Caco-2 (cell line): ENCODE results near the gene ELK4. TPM values are rescaled to one million over a fixed set of nuclear protein-coding genes. Genes with fewer than 3 reads are reported as not detected.

Source experiments
- BruUV-seq: library from RNA; stranded (reverse); fragments of 400-500 nt; replicated peaks from 2 replicates; lab custom pipeline; 2021; lab: Mats Ljungman, UMichigan
- CTCF ChIA-PET: fragments of 300-600 bp; sonication (Branson Sonifier 250); formaldehyde crosslinking; loops from one replicate; lab custom pipeline; 2022; ENCODE audit warnings: antibody characterized with exemption; lab: Charles Lee
- POLR2A ChIA-PET: fragments of 300-600 bp; sonication (Branson Sonifier 250); formaldehyde crosslinking; loops from one replicate; lab custom pipeline; 2022; ENCODE audit warnings: antibody characterized with exemption; lab: Charles Lee
- DNase-seq, 2 experiments: peaks; one replicate each; pipeline versions ENCODE4 v3.0.0 to v3.0.0-alpha.2; 2020 to 2022
- H3K27me3 ChIP-seq: replicated peaks from 2 replicates; pipeline ENCODE4 v1.6.0; 2011; ENCODE audit warnings: low read length; ENCODE audit not compliant: control insufficient read depth, insufficient read depth
- H3K36me3 ChIP-seq: 2 replicates; pipeline ENCODE4 v1.5.1; 2011; ENCODE audit warnings: low read length; ENCODE audit not compliant: control insufficient read depth, insufficient read depth
- H3K4me1 ChIP-seq: fragments of 250-450 bp; sonication (Bioruptor Pico); 2 replicates; pipeline ENCODE4 v1.5.1; 2020; ENCODE audit warnings: mild to moderate bottlenecking
- H3K4me3 ChIP-seq: 2 replicates; pipeline ENCODE4 v1.5.1; 2011; ENCODE audit warnings: low read depth, mild to moderate bottlenecking, control low read depth, low read length
- H3K9me3 ChIP-seq: fragments of 250-450 bp; sonication (Bioruptor Pico); 2 replicates; pipeline ENCODE4 v1.5.1; 2020; ENCODE audit warnings: mild to moderate bottlenecking, moderate library complexity
- H3K27ac Mint-ChIP-seq: one replicate; pipeline ENCODE4 v1.8.0; 2022; ENCODE audit warnings: mixed read lengths; ENCODE audit not compliant: unreplicated experiment
- H3K27me3 Mint-ChIP-seq: one replicate; pipeline ENCODE4 v1.8.0; 2022; ENCODE audit warnings: mixed read lengths; ENCODE audit not compliant: insufficient read depth, unreplicated experiment
- H3K36me3 Mint-ChIP-seq: one replicate; pipeline ENCODE4 v1.8.0; 2022; ENCODE audit warnings: mild to moderate bottlenecking, mixed read lengths; ENCODE audit not compliant: insufficient read depth, unreplicated experiment
- H3K4me1 Mint-ChIP-seq: one replicate; pipeline ENCODE4 v1.8.0; 2022; ENCODE audit warnings: low read depth, mixed read lengths; ENCODE audit not compliant: unreplicated experiment
- H3K4me3 Mint-ChIP-seq: one replicate; pipeline ENCODE4 v1.8.0; 2022; ENCODE audit warnings: mild to moderate bottlenecking, moderate library complexity, mixed read lengths; ENCODE audit not compliant: unreplicated experiment
- H3K9me3 Mint-ChIP-seq: one replicate; pipeline ENCODE4 v1.8.0; 2022; ENCODE audit warnings: mixed read lengths; ENCODE audit not compliant: unreplicated experiment
- intact Hi-C: fragments of 100-400 bp; cut with micrococcal nuclease; formaldehyde crosslinking; loops from one replicate; pipeline ENCODE4 v1.10.0; 2022; ENCODE audit not compliant: unreplicated experiment
- total RNA-seq: library from RNA; stranded (reverse); gene quantifications from 2 replicates; pipeline ENCODE4 v1.2.3, GENCODE V29; 2022
- TF ChIP-seq, protein P1 (sequence below), 2 experiments: fragments of 200-600 bp in 1 of 2; IDR thresholded peaks; 1 replicate in 1 of 2; 2 replicates in 1 of 2; pipeline versions ENCODE4 v1.5.1 to v1.8.0; 2011 to 2022; ENCODE audit warnings: antibody characterized with exemption in 1 of 2, control low read depth in 1 of 2, inconsistent platforms in 1 of 2, low read depth in 1 of 2, low read length in 1 of 2, mild to moderate bottlenecking in 1 of 2, moderate library complexity in 1 of 2; ENCODE audit not compliant: insufficient read depth in 1 of 2, severe bottlenecking in 1 of 2, unreplicated experiment in 1 of 2

ELK4 gene
- total RNA-seq, 1 experiment from 2014 or later, result 14.4 TPM

DNA sequence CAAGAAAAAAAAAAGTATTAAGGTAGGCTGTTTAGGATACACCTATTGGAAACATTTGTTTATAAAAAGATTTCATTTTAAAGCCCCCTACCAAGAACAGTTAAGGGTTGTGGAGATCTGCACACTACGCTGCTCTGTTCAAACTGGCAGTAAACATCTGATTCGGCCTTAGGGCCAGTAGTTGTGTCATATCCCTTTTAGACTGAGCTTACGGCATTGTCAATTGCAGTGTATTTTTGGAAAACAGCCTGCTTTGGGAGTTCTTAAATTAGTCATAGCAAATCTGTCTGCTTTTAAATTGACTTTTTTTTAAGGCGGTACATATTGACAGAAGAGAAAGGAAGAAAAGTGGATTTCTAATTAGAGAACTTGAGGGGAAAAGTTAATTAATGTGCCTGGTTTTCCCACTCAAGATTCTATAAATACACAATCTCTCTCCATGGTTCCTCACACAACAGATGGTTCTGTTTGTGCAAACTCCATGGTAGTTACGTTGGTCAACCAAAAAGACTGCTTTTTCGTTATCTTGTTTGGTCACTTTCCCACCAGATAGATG, 1.7 kb upstream of the ELK4 start:
- peaks cover 8% of the 10 kb centered on the region; the same call in 1 of the 2 replicates for H3K4me1 ChIP-seq
- ChIA-PET POLR2A (no interaction called here), CTCF (interaction anchor here (1.7 to 3.0 kb wide), 3 partner anchors 25 to 45 kb away, joined by 7 to 44 read pairs (median 20); no protein-coding TSS in a partner anchor)
- H3K9me3 ChIP-seq, result no peaks in the 10 kb centered on the region
- BruUV-seq, result no TSS peak
- no peaks in the 10 kb centered on the region for H3K36me3 ChIP-seq
- Mint-ChIP-seq H3K4me3 (peak overlapping the region; percentile 86), H3K27me3 (no peaks in the 10 kb centered on the region), H3K36me3 (peaks cover 6% of the 10 kb centered on the region), H3K27ac (no peak overlapping the region), H3K9me3 (no peaks in the 10 kb centered on the region), H3K4me1 (peaks cover 6% of the 10 kb centered on the region)
- TF ChIP-seq, protein P1, sequence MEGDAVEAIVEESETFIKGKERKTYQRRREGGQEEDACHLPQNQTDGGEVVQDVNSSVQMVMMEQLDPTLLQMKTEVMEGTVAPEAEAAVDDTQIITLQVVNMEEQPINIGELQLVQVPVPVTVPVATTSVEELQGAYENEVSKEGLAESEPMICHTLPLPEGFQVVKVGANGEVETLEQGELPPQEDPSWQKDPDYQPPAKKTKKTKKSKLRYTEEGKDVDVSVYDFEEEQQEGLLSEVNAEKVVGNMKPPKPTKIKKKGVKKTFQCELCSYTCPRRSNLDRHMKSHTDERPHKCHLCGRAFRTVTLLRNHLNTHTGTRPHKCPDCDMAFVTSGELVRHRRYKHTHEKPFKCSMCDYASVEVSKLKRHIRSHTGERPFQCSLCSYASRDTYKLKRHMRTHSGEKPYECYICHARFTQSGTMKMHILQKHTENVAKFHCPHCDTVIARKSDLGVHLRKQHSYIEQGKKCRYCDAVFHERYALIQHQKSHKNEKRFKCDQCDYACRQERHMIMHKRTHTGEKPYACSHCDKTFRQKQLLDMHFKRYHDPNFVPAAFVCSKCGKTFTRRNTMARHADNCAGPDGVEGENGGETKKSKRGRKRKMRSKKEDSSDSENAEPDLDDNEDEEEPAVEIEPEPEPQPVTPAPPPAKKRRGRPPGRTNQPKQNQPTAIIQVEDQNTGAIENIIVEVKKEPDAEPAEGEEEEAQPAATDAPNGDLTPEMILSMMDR (IDR thresholded peaks at IDR 0.05; ENCODE audit: insufficient read depth in 1 of 2, low read depth in 1 of 2, low read length in 1 of 2, severe bottlenecking in 1 of 2, unreplicated experiment in 1 of 2), result no peak
- no peak overlapping the region for H3K4me3 ChIP-seq
- intact Hi-C loops, result loop anchor here (2.0 kb wide), 1 partner anchor 23 kb away; no protein-coding TSS in a partner anchor
- no peaks in the 10 kb centered on the region for H3K27me3 ChIP-seq
- no peak for DNase-seq

DNA sequence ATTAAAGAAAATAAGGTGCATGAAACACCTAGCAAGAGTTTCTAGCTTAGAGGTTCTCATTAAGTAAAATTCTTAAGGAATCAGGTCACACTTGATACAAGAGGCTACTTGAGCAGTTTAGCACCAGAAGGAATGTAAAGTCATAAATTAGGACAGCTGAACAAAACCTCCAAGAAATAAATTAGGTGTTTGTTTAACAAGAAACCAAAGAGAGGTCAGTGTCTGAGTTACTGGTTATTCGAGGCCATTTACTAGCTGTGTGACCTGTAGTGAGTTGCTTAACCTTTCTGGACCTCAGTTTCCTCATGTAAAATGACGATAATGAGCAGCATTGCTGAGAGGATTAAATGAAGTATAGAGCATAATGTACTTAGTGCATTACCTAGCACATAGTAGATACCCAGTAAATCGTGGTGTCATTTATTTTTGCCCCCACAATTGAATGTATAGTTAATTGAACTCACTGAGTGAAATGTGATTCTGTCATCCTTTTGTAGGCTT, 908 bp upstream of the ELK4 start:
- Mint-ChIP-seq H3K36me3 (peaks cover 6% of the 10 kb centered on the region), H3K27ac (peak overlapping the region; percentile 84), H3K4me1 (peaks cover 6% of the 10 kb centered on the region), H3K27me3 (no peaks in the 10 kb centered on the region), H3K4me3 (peak overlapping the region; percentile 86), H3K9me3 (no peaks in the 10 kb centered on the region)
- peaks cover 8% of the 10 kb centered on the region; the same call in 1 of the 2 replicates for H3K4me1 ChIP-seq
- no peaks in the 10 kb centered on the region for H3K9me3 ChIP-seq
- POLR2A ChIA-PET, result interaction anchor here (0.6 to 1.3 kb wide), 5 partner anchors 13 to 117 kb away, joined by 3 to 11 read pairs (median 3); no protein-coding TSS in a partner anchor
- no peak for DNase-seq
- TF ChIP-seq, protein P1 (IDR thresholded peaks at IDR 0.05; ENCODE audit: insufficient read depth in 1 of 2, low read depth in 1 of 2, low read length in 1 of 2, severe bottlenecking in 1 of 2, unreplicated experiment in 1 of 2), result no peak
- no peaks in the 10 kb centered on the region for H3K27me3 ChIP-seq
- BruUV-seq, result no TSS peak
- no peaks in the 10 kb centered on the region for H3K36me3 ChIP-seq
- CTCF ChIA-PET, result interaction anchor here (0.7 to 3.0 kb wide), 10 partner anchors 22 to 107 kb away, joined by 3 to 44 read pairs (median 6); partner anchors contain the start of gene SLC45A3
- intact Hi-C loops, result loop anchor here (1.0 to 2.0 kb wide), 3 partner anchors 24 to 103 kb away; no protein-coding TSS in a partner anchor
- H3K4me3 ChIP-seq, result peak overlapping the region; percentile 82

DNA sequence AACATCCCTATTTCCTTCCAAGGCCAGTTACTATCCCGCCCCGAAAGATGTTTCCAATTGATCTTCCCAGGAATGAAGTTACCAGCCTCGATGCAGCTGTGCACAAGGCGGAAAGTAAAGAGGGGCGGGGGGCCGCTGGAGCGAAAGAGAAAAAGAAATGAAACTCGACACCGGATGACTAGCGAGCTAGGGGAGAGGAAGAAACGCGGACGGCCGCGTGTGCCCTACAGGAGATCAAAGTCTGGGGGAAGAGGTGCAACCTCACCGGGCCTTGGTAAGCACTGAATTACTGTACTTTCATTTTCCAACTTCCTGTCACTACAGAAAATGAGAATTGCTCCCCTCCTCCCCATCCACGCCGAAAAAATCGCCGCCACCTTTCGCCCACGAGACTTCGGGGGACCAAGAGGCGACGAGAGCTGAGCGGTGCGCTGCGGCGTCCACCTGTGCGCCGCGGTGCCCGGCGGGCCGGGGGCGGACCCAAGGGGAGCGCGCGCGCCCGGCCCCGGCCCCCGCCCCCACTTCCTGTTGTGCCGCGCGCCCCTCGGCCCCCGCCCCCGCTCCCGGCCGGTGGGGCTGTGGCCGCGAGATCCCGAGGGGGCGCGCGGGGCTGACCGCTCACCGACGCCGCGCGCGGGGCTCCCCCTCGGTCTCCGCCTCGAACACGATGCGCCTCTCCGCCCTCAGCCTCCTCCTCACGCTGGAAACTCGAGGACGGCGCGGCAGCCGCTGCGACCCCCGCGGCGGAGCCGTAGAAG, 622 bp downstream of the ELK4 start:
- H3K36me3 Mint-ChIP-seq, result peaks cover 13% of the 10 kb centered on the region
- peak overlapping the region; percentile 82 for H3K4me3 ChIP-seq
- TSS peak; percentile 39 for BruUV-seq
- H3K27me3 Mint-ChIP-seq, result no peaks in the 10 kb centered on the region
- no peaks in the 10 kb centered on the region for H3K36me3 ChIP-seq
- no peaks in the 10 kb centered on the region for H3K9me3 Mint-ChIP-seq
- peaks cover 8% of the 10 kb centered on the region; the same call in 1 of the 2 replicates for H3K4me1 ChIP-seq
- H3K9me3 ChIP-seq, result no peaks in the 10 kb centered on the region
- H3K27ac Mint-ChIP-seq, result peak overlapping the region; percentile 87
- POLR2A ChIA-PET, result interaction anchor here (0.6 to 1.5 kb wide), 5 partner anchors 30 to 358 kb away, joined by 3 to 6 read pairs (median 4); no protein-coding TSS in a partner anchor
- DNase-seq, result peak; percentile 75 to 84
- TF ChIP-seq, protein P1 (IDR thresholded peaks at IDR 0.05; ENCODE audit: insufficient read depth in 1 of 2, low read depth in 1 of 2, low read length in 1 of 2, severe bottlenecking in 1 of 2, unreplicated experiment in 1 of 2), result no peak
- CTCF ChIA-PET, result interaction anchor here (0.8 to 3.0 kb wide), 7 partner anchors 27 to 146 kb away, joined by 3 to 44 read pairs (median 3); partner anchors contain the start of gene SLC45A3
- intact Hi-C loops, result no loop called here
- no peaks in the 10 kb centered on the region for H3K27me3 ChIP-seq
- H3K4me1 Mint-ChIP-seq, result peaks cover 6% of the 10 kb centered on the region
- H3K4me3 Mint-ChIP-seq, result peak overlapping the region; percentile 86
